ENCODE data around the gene RBM23. TPM values are rescaled to one million over a fixed set of nuclear protein-coding genes. Genes with fewer than 3 reads are reported as not detected.

The RBM23 gene
- total and polyA plus RNA-seq, 9 of the 15 experiments (the other 6 are each of a cell fraction or from before 2014, with no cell fraction given): 46.0 to 102 (median 58.5) TPM

GRCh38 chr14:22910916-22911315, 8.0 kb downstream of the RBM23 start:
- no peaks in the 10 kb centered on the region for H3K27me3 ChIP-seq (ENCODE audit: control insufficient read depth in 2 of 2, insufficient read depth in 2 of 2, low read length in 2 of 2)
- DNase-seq (ENCODE audit: extremely low read depth in 1 of 4, low spot score in 3 of 4): no peak
- H3K27ac ChIP-seq (ENCODE audit: extremely low read depth, low read depth, low read length): no peak overlapping the region
- H3K9me3 ChIP-seq (replicated peaks; ENCODE audit: control insufficient read depth, insufficient read depth, low read depth, low read length): no peaks in the 10 kb centered on the region
- H2AFZ ChIP-seq (ENCODE audit: low read depth, low read length): no peak overlapping the region
- H3K36me3 ChIP-seq (ENCODE audit: control insufficient read depth, insufficient read depth, low read length): peaks cover 65% of the 10 kb centered on the region
- no peak overlapping the region for H3K4me2 ChIP-seq (ENCODE audit: insufficient read depth, low read length)
- WGBS (ENCODE audit: insufficient coverage, low coverage, missing lambda C conversion rate): 91% methylated on average over 5 of the region's 5 CpGs
- CTCF ChIA-PET (ENCODE audit: low intra/inter-chr PET ratio): no interaction called here
- POLR2A ChIA-PET: interaction anchor here (0.8 to 1.7 kb wide), 3 partner anchors 8 to 29 kb away, joined by 3 to 5 read pairs (median 3); partner anchors contain the start of gene RBM23
- no peak overlapping the region for H3K4me3 ChIP-seq
- no peak for FAIRE-seq
- H3K4me1 ChIP-seq (replicated peaks in 1 of 2; ENCODE audit: control insufficient read depth in 2 of 2, insufficient read depth in 2 of 2, low read length in 2 of 2): no peaks in the 10 kb centered on the region
- no peak for TF ChIP-seq SRSF7 (optimal IDR thresholded peaks at IDR 0.05; ENCODE audit: low read depth, low read length)
- TF ChIP-seq BRCA1 (IDR thresholded peaks at IDR 0.05): no peak
- no peak for TF ChIP-seq BRCA1 (CRISPR knock-in tag; IDR thresholded peaks at IDR 0.05)
- TF ChIP-seq CHD2 (IDR thresholded peaks at IDR 0.05; ENCODE audit: low read depth, low read length): no peak
- TF ChIP-seq SMARCA4 (IDR thresholded peaks at IDR 0.05): no peak
- TF ChIP-seq HBP1 (CRISPR knock-in tag; IDR thresholded peaks at IDR 0.05): no peak
- TF ChIP-seq CREM (IDR thresholded peaks at IDR 0.05; ENCODE audit: low read depth): no peak
- TF ChIP-seq FOXP1 (CRISPR knock-in tag; IDR thresholded peaks at IDR 0.05): no peak
- in situ Hi-C loops (cut with MboI): no loop called here
- peaks cover 42% of the 10 kb centered on the region for H3K79me2 ChIP-seq (ENCODE audit: control insufficient read depth, insufficient read depth, low read length)
- no peaks in the 10 kb centered on the region for H4K20me1 ChIP-seq (replicated peaks; ENCODE audit: control insufficient read depth, insufficient read depth, low read length)
- no peak for ATAC-seq
- no peak overlapping the region for H3K9ac ChIP-seq (ENCODE audit: insufficient read depth in 1 of 2, low read depth in 2 of 2, low read length in 2 of 2)
- no peaks in the 10 kb centered on the region for H3K9me1 ChIP-seq (ENCODE audit: control insufficient read depth, insufficient read depth, low read length)
- intact Hi-C loops (cut with micrococcal nuclease): no loop called here
- BruUV-seq (replicated peaks): no TSS peak

All from K562 (cell line).